Esophagus squamous epithelium (tissue), 4 donors: ENCODE measurements around the gene PTCH1.

Experiments
- POLR2A ChIP-seq, 4 donors: fragments of 450-650 bp; IDR thresholded peaks; one replicate each; pipeline ENCODE4 v1.6.1; 2017; ENCODE audit warnings: antibody characterized with exemption in 4 of 4, mild to moderate bottlenecking in 4 of 4, moderate library complexity in 3 of 4
- TF ChIP-seq, protein P1 (sequence below), 6 experiments: fragments of 450-650 bp in 4 of 6; fragments of 200-600 bp in 2 of 6; sonication (generic) in 2 of 6; IDR thresholded peaks; one replicate each; pipeline ENCODE4 v1.5.1; 2016 to 2019; ENCODE audit warnings: antibody characterized with exemption in 6 of 6, mild to moderate bottlenecking in 4 of 6, moderate library complexity in 4 of 6

DNA sequence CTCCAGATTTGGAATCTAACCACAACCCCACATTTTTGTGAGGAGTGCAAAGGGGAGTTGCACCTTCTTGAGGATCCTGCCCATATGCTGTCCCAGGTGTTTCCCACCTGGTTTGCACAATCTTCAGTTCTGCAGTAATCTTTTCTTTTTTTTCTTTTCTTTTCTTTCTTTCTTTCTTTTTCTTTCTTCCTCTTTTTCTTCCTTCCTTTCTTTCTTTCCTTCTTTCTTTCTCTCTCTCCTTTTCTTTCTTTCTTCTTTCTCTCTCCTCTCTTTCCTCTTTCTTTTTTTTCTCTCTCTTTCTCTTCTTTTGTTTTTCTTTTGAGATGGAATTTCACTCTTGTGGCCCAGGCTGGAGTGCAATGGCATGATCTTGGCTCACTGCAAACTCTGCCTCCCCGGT lies 109.2 kb downstream of the PTCH1 start:
- TF ChIP-seq, protein P1, sequence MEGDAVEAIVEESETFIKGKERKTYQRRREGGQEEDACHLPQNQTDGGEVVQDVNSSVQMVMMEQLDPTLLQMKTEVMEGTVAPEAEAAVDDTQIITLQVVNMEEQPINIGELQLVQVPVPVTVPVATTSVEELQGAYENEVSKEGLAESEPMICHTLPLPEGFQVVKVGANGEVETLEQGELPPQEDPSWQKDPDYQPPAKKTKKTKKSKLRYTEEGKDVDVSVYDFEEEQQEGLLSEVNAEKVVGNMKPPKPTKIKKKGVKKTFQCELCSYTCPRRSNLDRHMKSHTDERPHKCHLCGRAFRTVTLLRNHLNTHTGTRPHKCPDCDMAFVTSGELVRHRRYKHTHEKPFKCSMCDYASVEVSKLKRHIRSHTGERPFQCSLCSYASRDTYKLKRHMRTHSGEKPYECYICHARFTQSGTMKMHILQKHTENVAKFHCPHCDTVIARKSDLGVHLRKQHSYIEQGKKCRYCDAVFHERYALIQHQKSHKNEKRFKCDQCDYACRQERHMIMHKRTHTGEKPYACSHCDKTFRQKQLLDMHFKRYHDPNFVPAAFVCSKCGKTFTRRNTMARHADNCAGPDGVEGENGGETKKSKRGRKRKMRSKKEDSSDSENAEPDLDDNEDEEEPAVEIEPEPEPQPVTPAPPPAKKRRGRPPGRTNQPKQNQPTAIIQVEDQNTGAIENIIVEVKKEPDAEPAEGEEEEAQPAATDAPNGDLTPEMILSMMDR (IDR thresholded peaks at IDR 0.05): no peak
- TF ChIP-seq POLR2A (IDR thresholded peaks at IDR 0.05): no peak
